Activated T-cell treated with anti-CD3 and anti-CD28 coated beads for 24 hours (primary cell): ENCODE data around the gene P2RX3.

Source experiments
- DNase-seq: peaks from one replicate; pipeline ENCODE4 v3.0.0-alpha.2; 2020; ENCODE audit warnings: low read depth

P2RX3 gene

DNA sequence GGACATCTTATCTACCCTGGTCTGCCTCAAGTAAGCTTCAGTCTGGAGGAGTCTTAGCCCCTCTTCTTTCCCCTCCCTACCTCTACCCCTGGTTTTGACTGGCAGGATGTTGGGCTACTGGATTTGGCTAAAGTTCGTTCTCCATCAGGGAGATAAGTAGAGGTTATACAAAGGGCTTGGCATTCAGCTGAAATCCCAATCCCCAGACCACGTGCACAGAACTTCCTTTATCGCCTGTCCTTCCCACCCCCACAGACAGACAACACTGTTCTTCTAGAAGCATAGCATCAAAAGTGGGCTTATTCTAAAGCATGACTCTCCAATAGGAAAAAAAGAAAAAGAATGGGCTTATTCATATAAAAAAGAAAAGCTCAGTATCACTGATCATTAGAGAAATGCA, 35.0 kb downstream of the P2RX3 start:
- DNase-seq = no peak

DNA sequence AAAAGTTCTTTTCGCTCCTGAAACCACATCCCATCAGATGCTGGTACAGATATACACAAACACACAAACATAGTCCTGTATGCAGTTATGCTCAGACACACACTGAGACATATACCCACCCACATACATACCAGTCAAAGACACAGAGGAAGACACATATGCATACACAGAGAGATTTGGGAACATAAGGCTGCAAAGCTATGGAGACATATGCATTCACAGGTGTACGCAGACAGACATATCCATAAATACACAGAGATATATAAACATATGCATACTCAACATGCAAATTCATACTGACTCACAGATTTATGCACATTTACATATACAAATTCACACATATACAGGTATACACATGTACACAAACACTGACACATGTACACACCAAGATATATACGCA, 36.8 kb downstream of the P2RX3 start:
- DNase-seq = no peak

DNA sequence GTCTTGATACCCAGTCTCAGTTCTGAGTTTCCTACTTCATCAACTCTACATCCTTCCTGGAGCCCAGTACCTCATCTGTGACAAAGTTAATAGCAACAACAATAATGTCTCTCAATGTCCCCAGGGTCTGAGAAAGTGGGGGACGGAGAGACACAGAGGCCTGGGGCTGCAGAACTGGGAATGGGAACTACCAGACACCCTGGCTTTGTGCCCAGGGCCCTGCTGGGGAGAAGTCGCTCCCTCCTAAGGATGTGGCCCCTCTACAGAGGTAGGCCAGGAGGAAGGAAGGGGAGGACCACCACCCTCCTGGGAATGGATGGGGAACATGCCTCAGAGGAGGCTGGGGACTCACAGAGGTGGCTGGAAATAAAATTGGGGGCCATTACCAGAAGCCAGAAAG, 37.3 kb downstream of the P2RX3 start:
- no peak for DNase-seq

DNA sequence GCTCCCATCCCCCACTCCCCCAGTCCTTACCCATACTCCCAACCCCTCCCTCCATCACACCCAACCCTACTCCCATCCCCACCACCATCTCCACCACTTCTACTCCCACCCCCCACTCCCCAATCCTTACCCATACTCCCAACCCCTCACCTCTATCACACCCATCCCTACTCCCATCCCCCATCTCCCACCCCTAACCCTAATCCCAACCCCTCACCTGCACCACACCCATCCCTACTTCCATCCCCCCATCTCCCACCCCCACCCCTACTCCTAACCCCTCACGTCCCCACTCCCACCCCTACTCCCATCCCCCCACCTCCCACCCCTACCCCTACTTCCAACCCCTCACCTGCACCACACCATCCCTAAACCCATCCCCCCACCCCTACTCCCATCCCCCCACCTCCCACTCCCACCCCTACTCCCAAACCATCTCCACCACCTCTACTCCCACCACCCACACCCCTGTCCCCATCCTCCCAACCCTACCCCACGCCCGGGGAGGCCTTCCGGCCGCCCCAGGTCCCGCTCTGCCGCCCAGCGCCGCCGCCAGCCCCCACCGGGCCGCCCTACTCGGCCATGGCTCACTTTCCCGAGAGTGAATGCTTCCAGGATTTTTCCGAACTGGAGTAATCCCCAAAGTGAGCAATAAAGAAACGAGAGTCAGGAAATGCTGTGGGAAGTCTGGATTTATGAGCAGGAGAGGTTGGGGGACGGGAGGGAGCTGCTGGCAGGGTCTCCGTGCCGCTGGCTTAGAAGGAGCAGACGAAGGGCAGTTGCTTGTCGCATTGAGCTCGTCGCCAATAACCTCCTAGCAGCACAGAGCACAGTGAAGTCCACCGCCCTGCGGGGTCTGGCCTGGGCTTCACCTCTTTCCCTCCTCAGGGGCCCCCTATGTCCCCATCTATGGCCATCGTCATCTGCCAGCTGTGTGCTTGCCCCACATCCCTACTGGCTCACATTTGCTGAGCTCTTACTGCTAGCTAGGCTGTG, 38.2 kb downstream of the P2RX3 start:
- DNase-seq = no peak

DNA sequence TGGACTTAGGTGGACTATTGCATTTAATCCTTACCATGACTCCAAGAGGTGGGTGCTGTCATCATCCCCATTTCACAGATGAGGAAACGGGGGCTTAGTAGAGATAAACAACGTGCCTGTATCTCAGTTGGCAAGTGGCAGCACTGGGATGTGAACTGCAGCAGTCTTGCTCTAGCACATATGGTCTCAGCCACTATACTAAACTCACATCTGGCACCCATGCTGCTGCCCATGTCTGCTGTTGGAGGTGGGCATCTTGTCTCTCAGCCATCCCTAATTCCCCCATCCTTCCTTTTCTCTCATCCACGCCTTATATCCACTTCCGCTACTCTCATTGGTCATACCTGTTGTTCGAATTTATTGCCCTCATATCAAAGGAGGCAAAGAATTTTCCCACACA, 39.0 kb downstream of the P2RX3 start:
- DNase-seq = no peak

DNA sequence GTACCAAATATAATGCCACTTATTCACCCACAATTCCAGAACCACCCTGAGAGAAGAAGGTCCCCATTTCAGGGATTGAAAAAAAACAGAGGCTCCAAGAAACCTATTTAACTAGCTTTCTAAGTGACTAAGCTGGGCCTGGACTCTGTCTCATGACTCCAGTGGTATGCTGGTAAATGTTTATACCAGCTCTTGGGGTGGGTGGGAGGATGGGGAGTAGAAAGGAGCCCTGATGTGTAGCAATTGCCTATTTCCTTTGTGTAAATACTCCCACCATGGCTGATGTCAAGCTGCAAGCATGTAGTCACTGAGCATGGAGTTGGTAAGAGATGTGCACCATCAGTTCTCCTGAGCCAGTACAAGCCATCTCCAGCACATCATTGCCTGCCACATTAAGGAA, 40.0 kb downstream of the P2RX3 start:
- no peak for DNase-seq

DNA sequence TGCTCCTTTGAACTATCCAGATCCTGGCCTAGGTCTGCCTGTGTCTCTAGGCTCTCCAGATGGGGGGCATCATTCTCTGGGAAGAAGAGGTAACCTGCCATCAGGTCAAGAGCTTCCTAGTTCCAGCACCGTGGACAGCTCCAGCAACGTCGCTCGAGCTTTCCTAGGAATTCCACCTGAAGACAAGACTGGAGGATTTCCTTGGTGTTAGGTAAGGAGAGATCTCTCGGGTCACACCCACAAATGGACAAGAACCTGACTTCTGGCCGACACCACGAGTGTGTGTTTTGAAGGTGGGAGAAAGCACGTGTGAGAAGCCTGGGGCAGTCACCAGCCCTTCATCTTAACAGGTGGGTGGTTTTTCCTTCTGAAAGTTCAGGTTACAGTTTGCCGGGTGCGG, 41.6 kb downstream of the P2RX3 start:
- no peak for DNase-seq

DNA sequence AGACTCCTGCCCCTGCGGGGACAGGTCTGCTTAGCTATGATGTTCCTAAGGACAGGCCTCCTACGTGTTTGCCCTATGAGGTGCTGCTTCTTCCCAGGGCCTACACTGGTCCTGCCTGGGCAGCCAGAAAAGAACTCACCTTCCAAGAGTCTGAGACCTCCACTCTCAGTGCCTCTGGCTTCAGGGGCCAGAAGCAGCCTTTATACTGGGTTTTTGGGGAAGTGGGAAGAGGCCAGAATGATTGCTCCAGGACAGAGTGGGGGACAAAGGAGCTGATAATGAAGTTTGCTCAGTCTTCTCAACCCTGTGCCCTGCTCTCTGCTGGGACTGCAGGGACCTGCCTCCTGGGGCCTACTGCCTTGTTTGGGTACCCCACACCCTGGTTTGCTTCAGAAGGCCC, 42.8 kb downstream of the P2RX3 start, which contains the start of gene PRG3:
PRG3 (minus strand) TSS at position 176 of the 400 bp plus-strand sequence. CDS start 442 bp downstream, outside the sequence.
- no peak for DNase-seq

DNA sequence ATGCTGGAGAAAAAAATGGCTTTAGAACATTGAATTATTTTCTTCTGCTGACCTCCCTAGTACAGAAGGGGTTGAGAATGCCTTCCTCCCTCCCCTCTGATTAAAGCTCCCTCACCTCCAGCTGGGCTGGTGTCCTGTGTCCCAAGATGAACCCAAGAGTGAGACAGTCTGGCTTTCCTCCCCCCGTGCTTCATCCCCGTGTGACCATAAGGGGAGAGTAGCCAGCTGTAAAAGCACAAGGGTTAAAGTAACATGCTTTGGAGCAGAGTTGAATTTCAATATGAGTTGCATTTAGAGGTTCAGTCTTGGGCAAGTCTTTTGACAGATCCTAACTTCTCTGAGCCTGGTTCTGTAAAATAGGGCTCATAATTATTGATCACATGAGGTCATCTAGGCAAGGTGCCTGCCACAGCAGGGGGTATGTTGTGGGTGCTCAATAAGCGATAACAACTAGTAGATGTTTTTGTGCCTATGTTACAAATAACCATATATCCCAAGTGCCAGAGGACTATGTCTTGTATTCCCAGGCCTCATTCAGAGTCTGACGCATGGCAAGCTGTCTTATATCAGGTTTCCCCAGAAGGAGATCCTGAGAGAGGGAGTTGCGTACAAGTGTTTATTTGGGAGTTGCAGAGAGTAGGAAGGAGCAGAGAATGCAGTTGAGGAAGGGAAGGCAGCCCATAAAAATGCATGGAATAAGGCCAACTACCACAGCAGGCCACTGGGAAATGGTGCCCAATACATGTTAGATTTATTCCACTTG, 48.2 kb downstream of the P2RX3 start:
- DNase-seq = no peak

DNA sequence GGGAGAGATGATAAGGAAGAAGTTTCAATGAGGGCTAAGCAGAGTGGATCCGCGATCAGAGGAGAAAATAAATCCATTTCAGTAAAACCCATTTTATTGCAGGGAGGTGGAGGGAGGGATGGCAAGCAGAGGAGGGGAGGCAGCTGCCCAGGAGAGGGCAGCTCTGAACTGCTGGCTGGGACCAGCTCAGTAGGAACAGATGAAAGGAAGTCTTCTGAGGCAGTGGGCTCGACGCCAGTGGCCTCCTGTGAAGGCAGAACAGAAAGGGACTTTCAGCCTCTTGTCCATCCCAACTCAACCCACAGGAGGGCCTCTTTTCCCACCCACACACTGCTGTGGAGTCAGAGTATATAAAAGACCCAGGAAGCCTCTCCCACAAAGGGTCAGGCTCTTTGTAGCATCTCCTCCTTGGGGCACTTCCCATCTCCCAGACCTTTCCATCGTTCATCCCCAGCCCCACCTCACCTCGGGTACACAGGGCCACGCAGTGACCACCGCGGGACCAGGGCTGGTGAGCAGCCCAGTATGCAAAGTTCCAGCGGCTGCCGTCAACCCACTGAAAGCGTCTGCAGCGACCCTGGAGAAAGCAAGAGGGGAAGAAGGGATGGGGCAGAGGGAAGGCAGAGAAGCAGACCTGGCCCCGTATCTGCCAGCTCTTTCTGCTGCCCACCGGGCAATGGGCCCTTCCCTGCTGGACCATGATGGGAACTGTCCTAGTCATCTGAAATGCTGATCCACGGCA, 49.3 kb downstream of the P2RX3 start:
- DNase-seq = no peak

DNA sequence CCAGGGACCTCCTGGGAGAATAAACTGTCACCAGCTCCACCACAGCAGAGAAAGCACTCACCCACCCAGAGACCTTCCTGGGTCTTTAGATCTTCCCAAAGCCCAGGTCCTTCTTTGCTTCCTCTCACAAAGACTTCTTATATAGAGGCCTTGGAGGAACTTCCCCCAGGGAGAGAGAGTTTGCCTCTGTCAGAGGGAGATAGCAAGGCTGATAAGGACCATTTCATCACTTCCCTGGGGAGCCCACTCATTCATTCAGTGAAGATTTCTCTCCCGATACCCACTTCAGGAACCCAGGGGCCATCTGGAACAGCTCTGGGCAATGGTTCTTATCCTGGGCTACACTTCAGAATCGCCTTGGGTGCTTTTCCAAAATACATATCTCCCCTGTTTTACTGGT, 52.4 kb downstream of the P2RX3 start, which contains the start of gene PRG2:
PRG2 (minus strand) TSS at position 116 of the 400 bp plus-strand sequence. CDS start 706 bp downstream, outside the sequence.
- DNase-seq = no peak

DNA sequence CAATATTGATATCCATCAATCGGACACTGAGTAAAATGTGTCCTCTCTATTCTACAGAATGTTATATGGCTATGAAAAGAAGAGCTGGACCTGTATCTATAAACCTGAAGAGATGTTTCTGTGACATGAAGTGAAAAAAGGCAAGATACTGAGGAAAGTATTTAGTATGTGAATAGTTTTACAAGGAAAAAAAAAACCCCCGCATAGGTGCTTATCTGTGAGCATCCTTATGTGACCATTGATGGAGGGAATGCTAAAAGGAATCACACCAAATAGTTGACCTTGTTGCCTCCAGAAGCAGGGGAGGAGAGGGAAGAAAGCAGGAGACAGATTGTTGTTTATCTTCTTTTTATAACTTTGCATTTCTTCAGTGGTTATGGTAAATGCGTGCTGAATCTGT, 53.0 kb downstream of the P2RX3 start:
- no peak for DNase-seq

DNA sequence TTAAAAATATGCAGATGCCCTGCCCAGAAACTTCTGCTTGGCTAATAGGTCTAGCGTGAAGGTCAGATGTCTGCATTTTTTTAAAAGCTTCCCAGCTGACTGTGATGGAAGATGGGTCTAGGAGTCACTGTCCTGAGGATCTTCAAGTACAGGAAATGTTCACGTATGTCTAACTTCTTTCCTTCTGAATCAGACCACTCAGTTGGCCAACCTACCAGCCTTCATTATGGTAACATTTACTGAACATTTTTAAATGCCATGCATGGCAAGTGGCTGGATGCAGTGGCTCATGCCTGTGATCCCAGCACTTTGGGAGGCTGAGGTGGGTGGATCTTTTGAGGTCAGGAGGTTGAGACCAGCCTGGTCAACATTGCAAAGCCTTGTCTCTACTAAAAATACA, 53.4 kb downstream of the P2RX3 start:
- DNase-seq = no peak

DNA sequence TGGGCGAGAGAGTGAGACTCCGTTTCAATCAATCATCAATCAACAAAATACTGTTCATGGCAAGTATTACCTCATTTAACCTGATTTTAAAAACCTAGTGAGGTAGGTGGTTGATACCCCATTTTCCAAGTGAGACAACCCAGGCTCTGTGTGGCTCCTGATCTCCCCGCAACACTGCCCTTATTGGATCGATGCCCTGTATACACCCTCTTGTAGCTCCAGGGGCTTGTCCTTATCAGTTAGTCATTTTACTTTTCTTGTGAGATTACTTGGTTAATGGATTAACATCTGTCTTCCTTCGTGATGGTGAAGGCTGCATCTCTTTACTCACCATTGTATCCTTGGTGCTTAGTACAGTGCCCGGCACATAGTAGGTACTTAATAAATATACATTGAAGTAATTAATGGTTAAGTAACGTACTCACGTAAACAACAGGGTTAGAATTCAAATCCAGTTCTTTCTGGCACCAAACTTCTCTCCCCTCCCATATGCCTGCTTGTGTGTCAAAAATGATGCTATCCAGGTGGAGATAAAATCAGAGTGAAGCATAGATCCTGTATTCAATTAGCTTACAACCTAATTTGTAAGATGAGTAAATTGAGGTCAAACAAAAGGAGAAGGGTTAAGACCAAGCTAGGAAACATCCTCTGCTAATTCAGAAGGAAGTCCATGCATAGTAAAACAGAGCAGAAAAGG, 54.1 kb downstream of the P2RX3 start:
- DNase-seq = no peak

DNA sequence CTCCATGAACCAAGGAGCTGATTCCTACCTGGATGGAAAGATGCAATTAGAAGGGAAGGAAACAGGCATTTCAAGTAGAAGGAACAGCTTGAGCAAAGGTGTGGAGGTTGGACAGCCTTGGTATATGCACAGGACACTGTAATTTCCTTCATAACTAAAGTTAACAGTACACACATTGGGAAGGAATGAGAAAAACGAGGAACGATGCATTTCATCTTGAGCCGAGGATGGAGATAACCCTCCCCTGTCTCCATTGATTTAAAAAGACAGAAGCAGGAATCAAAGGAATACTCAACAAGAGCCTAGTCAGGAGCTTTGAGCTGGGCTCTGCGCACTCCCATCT, 54.6 kb downstream of the P2RX3 start:
- DNase-seq = no peak

DNA sequence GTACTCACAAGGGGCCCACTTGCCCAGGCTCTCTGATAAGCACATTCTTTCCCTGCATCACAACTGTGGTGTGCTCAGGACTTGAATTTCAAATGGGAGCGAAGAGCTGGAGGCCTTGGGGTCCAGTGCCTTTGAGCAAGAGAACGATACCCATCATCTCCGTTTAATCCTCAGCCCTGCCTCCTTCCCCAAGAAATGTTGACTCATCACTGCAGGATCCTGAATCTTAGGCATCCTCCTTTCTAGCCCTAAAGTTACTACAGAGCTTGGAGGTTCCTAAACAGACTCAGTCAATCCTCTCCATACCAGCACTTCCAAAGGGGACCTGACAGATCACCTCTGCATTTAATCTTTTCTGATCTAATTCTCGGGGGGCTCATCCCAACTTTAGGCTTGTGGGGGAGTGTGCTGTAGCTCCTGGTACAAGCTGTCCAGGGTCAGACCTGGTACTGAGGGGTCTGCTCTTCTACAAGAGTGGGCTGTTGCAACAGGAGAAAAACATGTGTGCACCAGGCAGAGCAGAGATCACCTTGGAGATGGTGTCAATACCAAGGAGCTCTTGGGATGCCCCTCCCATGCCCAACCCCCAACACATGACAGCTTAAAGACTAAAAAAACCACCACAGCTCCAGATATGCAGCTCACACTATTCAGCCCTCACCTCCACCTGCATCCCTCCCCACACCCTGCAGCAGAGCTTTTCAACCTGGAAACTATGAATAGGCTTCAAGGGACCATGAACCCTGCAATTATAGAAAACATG, 56.2 kb downstream of the P2RX3 start:
- DNase-seq = no peak

DNA sequence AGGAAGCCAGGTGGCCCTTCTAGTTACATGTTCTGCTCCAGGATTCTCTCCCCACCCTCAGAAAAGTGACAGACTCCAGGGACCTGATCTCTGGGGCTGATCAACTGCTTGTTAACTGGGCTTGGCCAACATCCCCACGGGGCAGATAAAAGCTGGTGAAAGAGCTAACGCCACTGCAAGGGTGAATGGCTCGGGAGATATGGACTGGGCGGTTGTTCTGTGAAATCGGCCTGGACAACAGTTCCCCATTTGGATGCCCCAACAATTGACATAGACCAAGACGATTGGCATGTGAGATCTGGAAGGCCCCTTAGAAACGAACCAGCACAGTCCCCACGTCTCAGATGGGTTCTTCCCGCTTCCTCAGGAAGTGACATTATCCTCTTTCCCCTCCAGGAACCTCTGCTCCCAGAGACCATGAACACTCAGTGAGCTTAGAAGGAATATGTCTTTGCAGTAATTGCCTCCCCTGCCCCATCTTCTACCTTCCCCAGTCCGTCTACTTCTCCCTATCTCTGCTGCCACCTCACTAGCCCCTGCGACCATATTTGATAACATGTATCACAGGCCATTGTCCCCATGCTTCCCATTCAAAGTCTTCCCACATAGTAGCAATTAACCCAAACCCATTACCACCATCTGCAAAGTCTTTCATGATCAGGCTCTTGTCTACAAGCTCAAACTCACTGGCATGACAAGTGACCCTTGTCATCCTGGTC, 57.9 kb downstream of the P2RX3 start:
- DNase-seq = no peak

DNA sequence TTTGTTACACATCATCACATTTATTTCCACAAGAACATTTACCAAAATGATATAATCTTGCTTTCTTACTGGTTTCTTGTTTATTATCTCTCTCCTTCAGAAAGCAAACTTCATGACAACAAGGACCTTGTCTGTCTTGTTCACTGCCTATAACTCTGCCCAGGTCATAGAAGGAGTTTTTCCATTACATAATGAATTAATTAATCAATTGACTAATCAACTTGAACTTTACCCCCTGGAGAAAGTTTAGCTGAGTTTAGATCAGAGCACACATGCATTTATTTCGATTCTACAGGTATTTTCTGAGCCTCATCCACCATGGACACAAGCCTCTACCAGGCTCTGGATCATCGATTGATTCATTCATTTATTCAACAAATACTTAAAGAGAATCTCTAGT, 58.6 kb downstream of the P2RX3 start:
- no peak for DNase-seq

DNA sequence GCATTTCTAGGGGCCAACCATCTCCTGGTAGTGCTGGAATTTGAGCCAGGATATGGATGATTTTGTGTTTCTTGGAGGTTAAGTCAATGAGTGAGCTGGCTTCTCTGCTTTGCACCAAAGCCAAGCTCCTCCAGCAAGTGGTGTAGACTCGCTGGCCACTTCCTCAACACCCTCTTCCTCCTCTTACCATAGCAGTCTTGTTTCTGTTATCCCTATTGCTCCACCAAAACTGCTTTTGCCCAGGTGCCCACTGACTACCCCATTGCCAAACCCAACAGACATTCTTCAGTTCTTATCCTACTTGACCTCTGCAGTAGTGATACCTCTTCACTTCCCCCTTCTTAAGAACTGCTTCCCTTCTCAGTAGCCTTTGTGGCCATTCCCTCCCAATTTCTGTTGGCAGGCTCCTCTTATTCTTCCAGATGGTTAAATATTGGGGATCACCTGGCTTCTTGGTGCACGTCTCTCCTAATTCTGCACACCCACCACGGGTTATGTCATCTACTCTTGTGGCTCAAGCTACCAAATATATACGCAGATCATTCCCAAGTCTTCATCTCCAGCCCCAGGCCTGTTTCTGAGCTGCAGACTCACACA, 59.3 kb downstream of the P2RX3 start:
- DNase-seq = no peak

DNA sequence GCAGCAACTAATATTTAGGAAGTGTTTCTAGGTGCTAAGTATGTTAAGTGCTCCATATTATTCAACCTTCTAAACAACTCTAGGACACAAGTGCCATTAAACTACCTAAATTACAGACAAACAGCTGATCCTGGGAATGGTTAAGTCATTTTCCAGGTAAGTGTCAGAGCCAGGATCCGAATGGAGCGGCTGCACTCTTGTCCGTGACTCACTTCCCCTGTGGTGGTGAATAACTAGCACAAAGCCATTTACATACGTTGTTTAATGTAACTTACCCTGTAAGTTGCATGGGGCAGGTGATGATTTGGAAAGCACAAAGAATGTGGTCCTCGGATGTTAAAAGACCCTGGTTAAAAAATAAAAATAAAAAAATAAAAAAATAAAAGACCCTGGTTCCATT, 61.1 kb downstream of the P2RX3 start:
- no peak for DNase-seq
